NCI-H446 (cell line): ENCODE measurements around the gene DNAJC8.

ENCODE experiments used
- DNase-seq, 2 experiments: peaks; one replicate each; lab custom pipeline; 2025; lab: John Stamatoyannopoulos, UW

DNAJC8 gene

GRCh38 chr1:28199328-28200233 is 33.2 kb downstream of the DNAJC8 start:
- DNase-seq: no peak

GRCh38 chr1:28197682-28198415 is 35.0 kb downstream of the DNAJC8 start:
- DNase-seq: no peak

DNA sequence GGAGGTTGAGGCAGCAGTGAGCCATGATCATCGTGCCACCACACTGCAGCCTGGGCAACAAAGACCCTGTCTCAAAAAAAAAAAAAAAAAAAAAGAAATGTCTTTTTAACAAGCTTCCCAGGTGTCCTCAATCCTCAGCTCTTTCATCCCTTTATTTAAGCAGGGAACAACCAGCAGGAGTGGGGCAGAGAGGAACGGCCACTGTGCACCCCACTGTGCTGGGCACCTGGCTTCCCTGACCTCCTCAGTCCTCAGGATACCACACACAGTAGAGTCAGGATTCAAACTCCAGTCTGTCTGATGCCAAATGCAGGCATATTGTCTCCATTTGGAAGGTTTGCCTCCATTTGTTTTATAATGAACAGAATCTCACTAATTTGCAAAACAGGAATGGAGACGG is 36.5 kb downstream of the DNAJC8 start:
- no peak for DNase-seq

- no peak for DNase-seq
Measured at GRCh38 chr1:28195780-28196179, 37.0 kb downstream of the DNAJC8 start.

GRCh38 chr1:28194326-28195035 is 38.3 kb downstream of the DNAJC8 start:
- no peak for DNase-seq

- no peak for DNase-seq
Measured at GRCh38 chr1:28193701-28194161, 39.1 kb downstream of the DNAJC8 start.

- no peak for DNase-seq
Measured at GRCh38 chr1:28190996-28191645, 41.7 kb downstream of the DNAJC8 start.

DNA sequence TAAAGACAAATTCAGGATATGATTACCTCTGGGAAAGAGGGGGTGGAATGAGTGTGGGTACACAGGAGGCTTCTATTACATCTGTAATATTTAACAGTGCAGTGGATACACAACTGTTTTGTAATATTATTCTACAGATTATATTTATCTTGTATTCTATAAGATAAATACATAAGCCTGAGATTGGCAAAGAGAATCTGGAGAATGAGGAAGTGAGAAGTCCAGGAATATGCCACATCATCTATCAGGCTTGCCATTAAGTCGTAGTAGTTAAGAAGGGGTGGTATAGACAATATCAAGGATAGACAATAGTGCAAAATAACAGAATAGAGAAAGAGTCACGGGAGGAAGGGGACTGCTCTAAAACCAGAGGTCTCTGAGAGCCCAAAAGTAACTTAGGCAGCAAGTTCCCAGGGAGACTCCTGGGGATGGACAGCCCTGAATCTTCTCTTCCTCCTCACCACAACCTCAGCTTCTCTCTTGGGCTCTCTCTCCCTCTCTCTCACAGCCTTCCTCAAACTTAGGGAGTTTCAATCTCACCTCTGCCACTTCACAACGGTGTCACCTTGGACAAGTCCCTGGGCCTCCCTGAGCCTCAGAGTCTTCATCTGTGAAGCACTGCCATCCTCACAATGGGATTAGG is 42.4 kb downstream of the DNAJC8 start:
- no peak for DNase-seq

- DNase-seq: no peak
Measured at GRCh38 chr1:28185071-28185470, 47.8 kb downstream of the DNAJC8 start.

DNA sequence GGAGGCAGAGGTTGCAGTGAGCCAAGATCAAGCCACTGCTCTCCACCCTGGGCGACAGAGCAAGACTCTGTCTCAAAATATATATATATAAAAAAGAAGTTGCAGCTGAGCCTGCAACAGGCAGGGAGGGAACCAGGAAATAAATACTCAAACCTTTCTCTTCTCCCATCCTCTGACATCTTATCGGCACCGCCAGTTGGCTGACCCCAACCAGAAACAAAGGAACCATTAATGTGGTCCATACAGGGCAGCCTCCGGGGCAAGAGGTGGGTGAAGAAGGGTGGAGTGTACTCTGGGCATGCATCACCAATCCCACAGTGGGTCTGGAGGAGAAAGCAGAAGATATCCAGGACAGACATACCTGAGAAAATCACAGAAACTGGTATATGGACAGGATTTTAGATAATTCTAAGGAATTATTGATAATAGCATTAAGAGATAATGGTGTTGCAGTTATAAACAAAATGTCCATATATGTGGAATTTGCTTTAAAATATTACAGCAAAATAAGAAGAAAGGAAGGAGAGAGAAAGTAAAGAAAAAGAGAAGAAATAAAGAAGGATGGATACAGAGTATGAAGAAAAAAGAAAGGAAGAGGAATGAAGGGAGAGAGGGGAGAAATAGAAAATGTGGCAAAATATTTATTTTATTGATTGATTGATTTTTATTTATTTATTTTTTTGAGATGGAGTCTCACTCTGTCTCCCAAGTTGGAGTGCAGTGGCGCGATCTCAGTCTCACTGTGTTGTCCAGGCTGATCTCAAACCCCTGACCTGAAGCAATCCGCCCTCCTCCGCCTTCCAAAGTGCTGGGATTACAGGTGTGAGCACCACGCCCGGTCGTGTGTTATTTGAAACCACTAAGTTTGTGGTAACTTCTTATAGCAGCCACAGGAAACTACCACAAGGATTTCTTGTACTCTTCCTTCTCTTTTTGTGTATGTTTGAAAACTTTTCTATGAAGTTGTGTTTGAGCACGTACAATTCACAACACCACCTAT is 52.2 kb downstream of the DNAJC8 start:
- DNase-seq: no peak

DNA sequence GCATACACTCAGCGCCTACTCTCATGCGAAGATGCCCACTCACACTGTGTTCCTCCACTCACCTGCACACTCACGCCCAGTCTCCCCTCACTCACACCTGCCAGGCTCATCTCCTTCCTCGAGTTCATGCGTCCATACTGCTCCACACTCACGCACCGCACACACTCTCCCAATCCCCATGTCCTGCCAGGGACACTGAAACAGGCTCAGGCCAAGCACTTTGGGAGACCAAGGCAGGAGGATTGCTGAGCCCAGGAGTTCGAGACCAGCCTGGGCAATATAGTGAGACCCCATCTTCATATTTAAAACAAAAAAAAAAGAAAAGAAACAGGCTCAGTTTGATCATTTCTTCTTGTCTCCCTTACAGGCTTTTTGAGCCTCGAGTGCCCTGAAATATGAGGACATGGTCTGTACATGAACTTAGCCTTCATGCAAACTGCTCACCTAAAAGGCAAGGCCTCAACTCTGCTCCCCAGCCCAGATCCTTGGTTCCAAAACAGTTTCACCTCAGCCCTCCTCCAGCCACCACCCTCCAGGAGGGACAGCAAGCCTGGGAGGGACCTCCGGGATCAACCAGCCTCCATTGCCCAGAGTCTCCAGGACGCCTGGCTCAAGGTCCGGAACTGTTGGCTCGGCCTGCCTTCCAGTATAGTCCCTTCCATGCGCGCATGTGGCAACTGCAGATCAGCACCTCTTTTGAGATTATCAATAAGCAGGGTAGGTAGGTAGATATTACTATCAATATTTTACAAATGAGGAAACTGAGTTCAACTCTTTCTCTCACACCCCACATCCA is 53.9 kb downstream of the DNAJC8 start:
- no peak for DNase-seq

DNA sequence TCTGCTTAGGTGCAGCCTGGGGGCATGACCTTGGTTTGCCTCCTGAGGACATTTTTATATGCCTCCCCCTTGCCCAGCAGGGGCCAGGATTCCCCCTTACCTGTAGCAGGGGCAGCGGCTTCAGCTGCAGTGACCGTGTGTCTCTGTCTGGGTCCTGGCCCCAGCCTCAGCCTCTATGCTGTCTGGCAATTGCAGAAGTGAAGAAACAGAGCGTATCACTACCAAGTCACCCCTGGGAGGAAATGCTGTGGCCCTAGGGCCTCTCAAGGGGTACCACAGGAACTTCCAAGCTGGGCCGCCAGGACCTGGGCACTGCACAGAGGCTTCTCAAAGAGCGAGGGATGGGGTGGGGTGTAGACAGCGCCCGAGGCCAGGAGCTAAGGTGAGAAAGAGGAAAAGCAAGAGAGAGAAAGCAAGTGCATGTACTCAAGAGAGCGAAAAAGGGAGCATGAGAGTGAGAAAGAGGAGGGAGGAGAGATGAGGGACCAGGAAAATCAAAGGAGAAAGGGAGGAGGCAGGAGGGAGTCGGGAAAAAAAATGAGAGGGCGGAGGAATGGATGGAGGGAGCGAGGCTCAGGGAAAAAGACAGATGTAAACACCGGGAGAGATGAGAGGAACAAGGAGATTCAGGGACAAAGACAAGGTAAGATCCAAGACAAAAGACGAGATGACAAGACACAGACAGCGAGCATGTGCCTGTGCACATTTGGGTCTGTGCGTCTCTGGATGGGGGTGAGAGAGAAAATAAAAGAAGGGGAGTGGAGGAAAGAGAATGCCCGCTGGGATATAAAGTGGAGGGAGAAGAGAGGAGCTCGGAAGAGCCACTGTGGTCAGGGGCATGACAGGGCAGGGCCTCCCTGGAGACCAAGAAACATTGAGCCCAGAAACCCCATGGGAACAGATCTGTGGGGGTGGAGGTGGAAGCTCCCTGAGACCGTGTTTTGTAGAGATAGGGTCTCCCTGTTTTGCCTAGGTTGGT is 56.0 kb downstream of the DNAJC8 start, which contains the start of gene PTAFR:
Gene PTAFR, minus strand, starts transcription at position 199 of the 979 bp plus-strand sequence. CDS start 25,669 bp downstream, outside the sequence.
- no peak for DNase-seq

DNA sequence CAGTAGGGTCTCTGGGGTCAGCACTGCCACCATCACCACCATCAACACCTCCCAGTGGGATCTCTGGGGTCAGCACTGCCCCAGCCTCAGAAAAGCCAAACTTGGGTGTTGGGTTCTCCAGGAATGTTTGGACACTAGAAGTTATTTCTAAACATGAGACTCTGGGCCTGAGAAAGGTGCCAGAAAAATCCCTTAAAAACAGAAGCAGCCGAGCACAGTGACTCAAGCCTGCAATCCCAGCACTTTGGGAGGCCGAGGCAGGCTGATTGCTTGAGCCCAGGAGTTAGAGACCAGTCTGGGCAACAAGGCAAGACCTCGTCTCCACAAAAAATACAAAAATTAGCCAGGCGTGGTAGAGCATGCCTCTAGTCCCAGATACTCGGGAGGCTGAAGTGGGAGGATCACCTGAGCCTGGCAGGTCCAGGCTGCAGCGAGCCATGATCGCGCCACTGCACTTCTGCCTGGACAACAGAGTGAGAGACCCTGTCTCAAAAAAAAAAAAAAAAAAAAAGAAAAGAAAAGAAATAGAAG is 56.8 kb downstream of the DNAJC8 start:
- DNase-seq: no peak

- no peak for DNase-seq
Measured at GRCh38 chr1:28173980-28174297, 58.9 kb downstream of the DNAJC8 start.

- DNase-seq: no peak
Measured at GRCh38 chr1:28173151-28173979, 59.5 kb downstream of the DNAJC8 start.

- no peak for DNase-seq
Measured at GRCh38 chr1:28172713-28173150, 60.1 kb downstream of the DNAJC8 start.

GRCh38 chr1:28171246-28171645 is 61.6 kb downstream of the DNAJC8 start:
- DNase-seq: no peak
